Immature natural killer cell (primary cell): ENCODE data around the gene CYP27C1. TPM values are rescaled to one million over a fixed set of nuclear protein-coding genes. Genes with fewer than 3 reads are reported as not detected.
"Not testable (repeated sequence)": the region's sequence is repeated elsewhere in the genome, so short reads cannot be mapped to it uniquely, and the experiment has no call there.

Source experiments
- DNase-seq, 3 donors: peaks; one replicate each; pipeline ENCODE4 v3.0.0; 2022; ENCODE audit warnings: mixed read lengths in 1 of 3
- H3K27ac Mint-ChIP-seq, 6 donors: one replicate each; pipeline ENCODE4 v1.8.0; 2020; ENCODE audit warnings: mixed read lengths in 6 of 6, mild to moderate bottlenecking in 5 of 6, inconsistent platforms in 4 of 6, moderate library complexity in 3 of 6
- H3K27me3 Mint-ChIP-seq, 3 donors: one replicate each; pipeline ENCODE4 v1.8.0; 2020 to 2021; ENCODE audit warnings: low read depth in 3 of 3, mild to moderate bottlenecking in 3 of 3, mixed read lengths in 3 of 3, moderate library complexity in 3 of 3, inconsistent platforms in 1 of 3
- H3K36me3 Mint-ChIP-seq, 3 donors: one replicate each; pipeline ENCODE4 v1.8.0; 2020; ENCODE audit warnings: mixed read lengths in 3 of 3, inconsistent platforms in 2 of 3, mild to moderate bottlenecking in 2 of 3
- H3K4me1 Mint-ChIP-seq, 2 donors: one replicate each; pipeline ENCODE4 v1.8.0; 2020; ENCODE audit warnings: inconsistent platforms in 2 of 2, mild to moderate bottlenecking in 2 of 2, mixed read lengths in 2 of 2, moderate library complexity in 1 of 2
- H3K4me3 Mint-ChIP-seq, 5 donors: one replicate each; pipeline ENCODE4 v1.8.0; 2020; ENCODE audit warnings: mild to moderate bottlenecking in 5 of 5, mixed read lengths in 5 of 5, inconsistent platforms in 3 of 5, moderate library complexity in 3 of 5
- H3K9me3 Mint-ChIP-seq, 6 donors: one replicate each; pipeline ENCODE4 v1.8.0; 2020; ENCODE audit warnings: mild to moderate bottlenecking in 6 of 6, mixed read lengths in 6 of 6, inconsistent platforms in 4 of 6, moderate library complexity in 3 of 6
- polyA plus RNA-seq, 3 donors: library from polyadenylated mRNA; unstranded; fragments of 300-500 nt; fragmentation: Illumina TruSeq; gene quantifications; one replicate each; pipeline ENCODE4 v1.2.3, GENCODE V29; 2021

CYP27C1 gene
- polyA plus RNA-seq, 3 donors from 2014 or later: not detected

GRCh38 chr2:127217470-127218325, 2.4 kb downstream of the CYP27C1 start:
- no peak overlapping the region for H3K27ac Mint-ChIP-seq
- no peak for DNase-seq
- H3K9me3 Mint-ChIP-seq: peaks cover 0 to 15% (median 0%) of the 10 kb centered on the region in 6 donors
- H3K27me3 Mint-ChIP-seq: peaks cover 13 to 46% (median 32%) of the 10 kb centered on the region in 3 donors
- peak overlapping the region in 2 of 5 donors; percentile 0 to 17 for H3K4me3 Mint-ChIP-seq
- peaks cover 5 to 7% (median 6%) of the 10 kb centered on the region in 3 donors for H3K36me3 Mint-ChIP-seq
- H3K4me1 Mint-ChIP-seq: peaks cover 14 to 16% of the 10 kb centered on the region in 2 donors

- Mint-ChIP-seq H3K36me3 (peaks cover 5 to 7% (median 6%) of the 10 kb centered on the region in 3 donors), H3K9me3 (peaks cover 0 to 15% (median 0%) of the 10 kb centered on the region in 6 donors), H3K4me1 (peaks cover 14 to 16% of the 10 kb centered on the region in 2 donors), H3K27ac (no peak overlapping the region), H3K27me3 (peaks cover 18 to 47% (median 37%) of the 10 kb centered on the region in 3 donors), H3K4me3 (no peak overlapping the region)
- DNase-seq: no peak
Measured at GRCh38 chr2:127216593-127216992, 3.5 kb downstream of the CYP27C1 start.

GRCh38 chr2:127216095-127216494, 4.0 kb downstream of the CYP27C1 start:
- Mint-ChIP-seq H3K36me3 (peaks cover 5 to 7% (median 6%) of the 10 kb centered on the region in 3 donors), H3K4me3 (no peak overlapping the region), H3K27ac (no peak overlapping the region), H3K4me1 (peaks cover 14 to 16% of the 10 kb centered on the region in 2 donors), H3K27me3 (peaks cover 18 to 49% (median 37%) of the 10 kb centered on the region in 3 donors), H3K9me3 (peaks cover 0 to 15% (median 0%) of the 10 kb centered on the region in 6 donors)
- DNase-seq: no peak

GRCh38 chr2:127214201-127214600, 5.9 kb downstream of the CYP27C1 start:
- Mint-ChIP-seq H3K27me3 (peaks cover 13 to 46% (median 29%) of the 10 kb centered on the region in 3 donors), H3K9me3 (peaks cover 0 to 15% (median 0%) of the 10 kb centered on the region in 6 donors)
- not testable (repeated sequence) for H3K4me3 Mint-ChIP-seq

GRCh38 chr2:127208313-127208712, 11.8 kb downstream of the CYP27C1 start:
- DNase-seq: no peak
- Mint-ChIP-seq H3K27me3 (peaks cover 9 to 14% (median 13%) of the 10 kb centered on the region in 3 donors), H3K36me3 (no peaks in the 10 kb centered on the region)

More at GRCh38 chr2:127214201-127214600, 5.9 kb downstream of the CYP27C1 start:
- H3K27ac Mint-ChIP-seq, H3K4me1 Mint-ChIP-seq, DNase-seq, H3K36me3 Mint-ChIP-seq: not testable (repeated sequence)

GRCh38 chr2:127205218-127206125, 14.6 kb downstream of the CYP27C1 start:
- no peaks in the 10 kb centered on the region for H3K4me1 Mint-ChIP-seq
- H3K4me3 Mint-ChIP-seq: no peak overlapping the region
- no peaks in the 10 kb centered on the region for H3K36me3 Mint-ChIP-seq
- DNase-seq: no peak
- no peak overlapping the region for H3K27ac Mint-ChIP-seq
- H3K9me3 Mint-ChIP-seq: no peaks in the 10 kb centered on the region
- peaks cover 0 to 6% (median 3%) of the 10 kb centered on the region in 3 donors for H3K27me3 Mint-ChIP-seq

More at GRCh38 chr2:127208313-127208712, 11.8 kb downstream of the CYP27C1 start:
- H3K9me3 Mint-ChIP-seq: no peaks in the 10 kb centered on the region
- H3K4me1 Mint-ChIP-seq: no peaks in the 10 kb centered on the region
- H3K27ac Mint-ChIP-seq: no peak overlapping the region
- H3K4me3 Mint-ChIP-seq: no peak overlapping the region

- no peaks in the 10 kb centered on the region for H3K9me3 Mint-ChIP-seq
- no peak overlapping the region for H3K4me3 Mint-ChIP-seq
- peaks cover 0 to 3% (median 0%) of the 10 kb centered on the region in 3 donors for H3K27me3 Mint-ChIP-seq
- H3K27ac Mint-ChIP-seq: no peak overlapping the region
- H3K4me1 Mint-ChIP-seq: peaks cover 0 to 6% of the 10 kb centered on the region in 2 donors
- no peaks in the 10 kb centered on the region for H3K36me3 Mint-ChIP-seq
- DNase-seq: no peak
Measured at GRCh38 chr2:127201452-127201851, 18.6 kb downstream of the CYP27C1 start.

- Mint-ChIP-seq H3K4me3 (no peak overlapping the region), H3K9me3 (no peaks in the 10 kb centered on the region), H3K4me1 (peaks cover 0 to 6% of the 10 kb centered on the region in 2 donors), H3K36me3 (no peaks in the 10 kb centered on the region), H3K27ac (no peak overlapping the region), H3K27me3 (peaks cover 0 to 3% (median 2%) of the 10 kb centered on the region in 3 donors)
- DNase-seq: no peak
Measured at GRCh38 chr2:127200962-127201361, 19.1 kb downstream of the CYP27C1 start.

GRCh38 chr2:127199223-127199622, 20.9 kb downstream of the CYP27C1 start:
- no peak overlapping the region for H3K4me3 Mint-ChIP-seq
- DNase-seq: no peak
- no peaks in the 10 kb centered on the region for H3K36me3 Mint-ChIP-seq
- H3K27me3 Mint-ChIP-seq: peaks cover 0 to 2% (median 0%) of the 10 kb centered on the region in 3 donors
- H3K4me1 Mint-ChIP-seq: peaks cover 0 to 6% of the 10 kb centered on the region in 2 donors
- H3K27ac Mint-ChIP-seq: no peak overlapping the region
- no peaks in the 10 kb centered on the region for H3K9me3 Mint-ChIP-seq

GRCh38 chr2:127197475-127198385, 22.4 kb downstream of the CYP27C1 start:
- Mint-ChIP-seq H3K9me3 (no peaks in the 10 kb centered on the region), H3K27ac (no peak overlapping the region), H3K4me3 (peak overlapping the region; percentile 17 to 75 (median 68)), H3K27me3 (peaks cover 0 to 2% (median 0%) of the 10 kb centered on the region in 3 donors), H3K4me1 (peaks cover 0 to 6% of the 10 kb centered on the region in 2 donors), H3K36me3 (no peaks in the 10 kb centered on the region)
- peak; percentile 17 to 39 (median 22) for DNase-seq

- H3K9me3 Mint-ChIP-seq: no peaks in the 10 kb centered on the region
- no peaks in the 10 kb centered on the region for H3K36me3 Mint-ChIP-seq
- H3K4me3 Mint-ChIP-seq: no peak overlapping the region
- no peak overlapping the region for H3K27ac Mint-ChIP-seq
- peaks cover 0 to 2% (median 0%) of the 10 kb centered on the region in 3 donors for H3K27me3 Mint-ChIP-seq
- no peak for DNase-seq
- H3K4me1 Mint-ChIP-seq: peaks cover 0 to 6% of the 10 kb centered on the region in 2 donors
Measured at GRCh38 chr2:127196998-127197397, 23.1 kb downstream of the CYP27C1 start.

- no peaks in the 10 kb centered on the region for H3K36me3 Mint-ChIP-seq
- no peaks in the 10 kb centered on the region for H3K9me3 Mint-ChIP-seq
- H3K4me1 Mint-ChIP-seq: peaks cover 0 to 6% of the 10 kb centered on the region in 2 donors
- H3K27me3 Mint-ChIP-seq: peaks cover 0 to 2% (median 0%) of the 10 kb centered on the region in 3 donors
- no peak overlapping the region for H3K4me3 Mint-ChIP-seq
- no peak for DNase-seq
- no peak overlapping the region for H3K27ac Mint-ChIP-seq
Measured at GRCh38 chr2:127196549-127196948, 23.6 kb downstream of the CYP27C1 start.
